GM12878 (cell line): ENCODE data around the gene GPBAR1. TPM values are rescaled to one million over a fixed set of nuclear protein-coding genes. Genes with fewer than 3 reads are reported as not detected.

Experiments used
- ATF7 ChIP-seq: fragments of 450-650 bp; IDR thresholded peaks from 2 replicates; pipeline ENCODE4 v1.6.1; 2016; ENCODE audit warnings: low read depth, mild to moderate bottlenecking
- CREB1 ChIP-seq: IDR thresholded peaks from 2 replicates; pipeline ENCODE4 v1.6.1; 2012; ENCODE audit warnings: low read depth, mild to moderate bottlenecking, inconsistent platforms
- GABPA ChIP-seq: IDR thresholded peaks from 2 replicates; pipeline ENCODE4 v1.6.1; 2014; ENCODE audit warnings: antibody characterized with exemption, low read depth, mild to moderate bottlenecking, inconsistent platforms
- HDGF ChIP-seq: fragments of 450-650 bp; IDR thresholded peaks from 2 replicates; pipeline ENCODE4 v1.6.1; 2016; ENCODE audit warnings: antibody characterized with exemption
- JUNB ChIP-seq: IDR thresholded peaks from 2 replicates; pipeline ENCODE4 v1.6.1; 2016; ENCODE audit warnings: antibody characterized with exemption, mild to moderate bottlenecking
- LARP7 ChIP-seq: fragments of 450-650 bp; IDR thresholded peaks from 2 replicates; pipeline ENCODE4 v1.6.1; 2017; ENCODE audit warnings: mild to moderate bottlenecking
- POLR2AphosphoS5 ChIP-seq: IDR thresholded peaks from 2 replicates; pipeline ENCODE4 v1.6.1; 2011; ENCODE audit warnings: mild to moderate bottlenecking, low read length, inconsistent platforms
- POU2F2 ChIP-seq: IDR thresholded peaks from 3 replicates; pipeline ENCODE4 v1.6.1; 2011; ENCODE audit warnings: low read depth, mild to moderate bottlenecking, low read length, borderline replicate concordance
- TBL1XR1 ChIP-seq: IDR thresholded peaks from 2 replicates; pipeline ENCODE4 v1.6.1; 2012; ENCODE audit warnings: low read depth, low read length, improper control_type of control experiment
- TCF3 ChIP-seq: IDR thresholded peaks from 2 replicates; pipeline ENCODE4 v1.6.1; 2012; ENCODE audit warnings: low read depth, mild to moderate bottlenecking, low read length, borderline replicate concordance; ENCODE audit not compliant: insufficient read depth
- TCF7 ChIP-seq: IDR thresholded peaks from 2 replicates; pipeline ENCODE4 v1.6.1; 2014; ENCODE audit warnings: antibody characterized with exemption, borderline replicate concordance
- YBX1 ChIP-seq: fragments of 450-650 bp; IDR thresholded peaks from 2 replicates; pipeline ENCODE4 v1.6.1; 2016; ENCODE audit warnings: antibody characterized with exemption
- ZNF217 ChIP-seq: fragments of 450-650 bp; IDR thresholded peaks from 2 replicates; pipeline ENCODE4 v1.6.1; 2017; ENCODE audit warnings: antibody characterized with exemption, mild to moderate bottlenecking
- ZNF622 ChIP-seq: fragments of 450-650 bp; IDR thresholded peaks from 2 replicates; pipeline ENCODE4 v1.6.1; 2017; ENCODE audit warnings: mild to moderate bottlenecking, inconsistent platforms
- polyA plus RNA-seq, 11 experiments: library from polyadenylated mRNA; depleted of rRNA in 4 of 11; unstranded in 6 of 11; stranded (reverse) in 5 of 11; fragments of >200 nt; fragmentation: Nextera tagmentation in 4 of 11; fragmentation: Illumina TruSeq in 1 of 11; extraction: Ambion mirVana in 4 of 11; extraction: Trizol in 1 of 11; gene quantifications; 1 replicate in 1 of 11; 2 replicates in 10 of 11; pipeline versions ENCODE4 v1.2.1 to v1.2.3, GENCODE V29; 2011 to 2016; ENCODE audit warnings: inconsistent platforms in 2 of 11, missing spikeins in 2 of 11, low read depth in 1 of 11
- total RNA-seq, 4 experiments: library from RNA; depleted of rRNA in 3 of 4; stranded (reverse); fragments of >200 nt in 3 of 4; fragmentation: Illumina TruSeq in 1 of 4; extraction: Trizol in 1 of 4; gene quantifications; 2 replicates each; pipeline versions ENCODE4 v1.2.1 to v1.2.3, GENCODE V29; 2013 to 2021
- TF ChIP-seq, protein P1 (sequence below): fragments of 450-650 bp; IDR thresholded peaks from 2 replicates; pipeline ENCODE4 v1.6.1; 2017; ENCODE audit warnings: mild to moderate bottlenecking, low read depth, inconsistent platforms; ENCODE audit not compliant: poor library complexity, severe bottlenecking
- TF ChIP-seq, protein P2 (sequence below): IDR thresholded peaks from 2 replicates; pipeline ENCODE4 v1.6.1; 2011; ENCODE audit warnings: low read depth, low read length, improper control_type of control experiment, borderline replicate concordance
- TF ChIP-seq, protein P3 (sequence below): fragments of 450-650 bp; IDR thresholded peaks from 2 replicates; pipeline ENCODE4 v1.6.1; 2017; ENCODE audit warnings: antibody characterized with exemption, mild to moderate bottlenecking, moderate library complexity
- TF ChIP-seq, protein P4 (sequence below): fragments of 150-350 bp; IDR thresholded peaks from 2 replicates; pipeline ENCODE4 v1.6.1; 2014; ENCODE audit warnings: mild to moderate bottlenecking, low read depth, low read length

GPBAR1 gene
- total and polyA plus RNA-seq, 10 of the 15 experiments (the other 5 are each of a cell fraction or from before 2014, with no cell fraction given), result 0.03 to 0.36 (median 0.11) TPM; not detected in 3

- TF ChIP-seq, protein P1, sequence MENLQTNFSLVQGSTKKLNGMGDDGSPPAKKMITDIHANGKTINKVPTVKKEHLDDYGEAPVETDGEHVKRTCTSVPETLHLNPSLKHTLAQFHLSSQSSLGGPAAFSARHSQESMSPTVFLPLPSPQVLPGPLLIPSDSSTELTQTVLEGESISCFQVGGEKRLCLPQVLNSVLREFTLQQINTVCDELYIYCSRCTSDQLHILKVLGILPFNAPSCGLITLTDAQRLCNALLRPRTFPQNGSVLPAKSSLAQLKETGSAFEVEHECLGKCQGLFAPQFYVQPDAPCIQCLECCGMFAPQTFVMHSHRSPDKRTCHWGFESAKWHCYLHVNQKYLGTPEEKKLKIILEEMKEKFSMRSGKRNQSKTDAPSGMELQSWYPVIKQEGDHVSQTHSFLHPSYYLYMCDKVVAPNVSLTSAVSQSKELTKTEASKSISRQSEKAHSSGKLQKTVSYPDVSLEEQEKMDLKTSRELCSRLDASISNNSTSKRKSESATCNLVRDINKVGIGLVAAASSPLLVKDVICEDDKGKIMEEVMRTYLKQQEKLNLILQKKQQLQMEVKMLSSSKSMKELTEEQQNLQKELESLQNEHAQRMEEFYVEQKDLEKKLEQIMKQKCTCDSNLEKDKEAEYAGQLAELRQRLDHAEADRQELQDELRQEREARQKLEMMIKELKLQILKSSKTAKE, result no peak
- TF ChIP-seq, protein P2, sequence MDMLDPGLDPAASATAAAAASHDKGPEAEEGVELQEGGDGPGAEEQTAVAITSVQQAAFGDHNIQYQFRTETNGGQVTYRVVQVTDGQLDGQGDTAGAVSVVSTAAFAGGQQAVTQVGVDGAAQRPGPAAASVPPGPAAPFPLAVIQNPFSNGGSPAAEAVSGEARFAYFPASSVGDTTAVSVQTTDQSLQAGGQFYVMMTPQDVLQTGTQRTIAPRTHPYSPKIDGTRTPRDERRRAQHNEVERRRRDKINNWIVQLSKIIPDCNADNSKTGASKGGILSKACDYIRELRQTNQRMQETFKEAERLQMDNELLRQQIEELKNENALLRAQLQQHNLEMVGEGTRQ, result no peak
- TF ChIP-seq ZNF217 (0 out of 2 replicates have a peak, but pooled peaks have one; percentile 23), YBX1 (no peak), CREB1 (no peak), POLR2AphosphoS5 (peak; percentile 31; the same call in 1 of the 2 replicates), TCF7 (peak; percentile 2; the same call in 1 of the 2 replicates), POU2F2 (peak; percentile 95), ATF7 (no peak), ZNF622 (no peak), HDGF (no peak), GABPA (no peak), TCF3 (no peak), JUNB (no peak; the same call in 1 of the 2 replicates), LARP7 (no peak), TBL1XR1 (no peak)
- TF ChIP-seq, protein P3, sequence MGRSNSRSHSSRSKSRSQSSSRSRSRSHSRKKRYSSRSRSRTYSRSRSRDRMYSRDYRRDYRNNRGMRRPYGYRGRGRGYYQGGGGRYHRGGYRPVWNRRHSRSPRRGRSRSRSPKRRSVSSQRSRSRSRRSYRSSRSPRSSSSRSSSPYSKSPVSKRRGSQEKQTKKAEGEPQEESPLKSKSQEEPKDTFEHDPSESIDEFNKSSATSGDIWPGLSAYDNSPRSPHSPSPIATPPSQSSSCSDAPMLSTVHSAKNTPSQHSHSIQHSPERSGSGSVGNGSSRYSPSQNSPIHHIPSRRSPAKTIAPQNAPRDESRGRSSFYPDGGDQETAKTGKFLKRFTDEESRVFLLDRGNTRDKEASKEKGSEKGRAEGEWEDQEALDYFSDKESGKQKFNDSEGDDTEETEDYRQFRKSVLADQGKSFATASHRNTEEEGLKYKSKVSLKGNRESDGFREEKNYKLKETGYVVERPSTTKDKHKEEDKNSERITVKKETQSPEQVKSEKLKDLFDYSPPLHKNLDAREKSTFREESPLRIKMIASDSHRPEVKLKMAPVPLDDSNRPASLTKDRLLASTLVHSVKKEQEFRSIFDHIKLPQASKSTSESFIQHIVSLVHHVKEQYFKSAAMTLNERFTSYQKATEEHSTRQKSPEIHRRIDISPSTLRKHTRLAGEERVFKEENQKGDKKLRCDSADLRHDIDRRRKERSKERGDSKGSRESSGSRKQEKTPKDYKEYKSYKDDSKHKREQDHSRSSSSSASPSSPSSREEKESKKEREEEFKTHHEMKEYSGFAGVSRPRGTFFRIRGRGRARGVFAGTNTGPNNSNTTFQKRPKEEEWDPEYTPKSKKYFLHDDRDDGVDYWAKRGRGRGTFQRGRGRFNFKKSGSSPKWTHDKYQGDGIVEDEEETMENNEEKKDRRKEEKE, result no peak
- TF ChIP-seq, protein P4, sequence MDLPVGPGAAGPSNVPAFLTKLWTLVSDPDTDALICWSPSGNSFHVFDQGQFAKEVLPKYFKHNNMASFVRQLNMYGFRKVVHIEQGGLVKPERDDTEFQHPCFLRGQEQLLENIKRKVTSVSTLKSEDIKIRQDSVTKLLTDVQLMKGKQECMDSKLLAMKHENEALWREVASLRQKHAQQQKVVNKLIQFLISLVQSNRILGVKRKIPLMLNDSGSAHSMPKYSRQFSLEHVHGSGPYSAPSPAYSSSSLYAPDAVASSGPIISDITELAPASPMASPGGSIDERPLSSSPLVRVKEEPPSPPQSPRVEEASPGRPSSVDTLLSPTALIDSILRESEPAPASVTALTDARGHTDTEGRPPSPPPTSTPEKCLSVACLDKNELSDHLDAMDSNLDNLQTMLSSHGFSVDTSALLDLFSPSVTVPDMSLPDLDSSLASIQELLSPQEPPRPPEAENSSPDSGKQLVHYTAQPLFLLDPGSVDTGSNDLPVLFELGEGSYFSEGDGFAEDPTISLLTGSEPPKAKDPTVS, result no peak
Measured at GRCh38 chr2:218218268-218219185, 42.3 kb upstream of the GPBAR1 start (continued).
